WTC11 (cell line): Measurements from ENCODE around the gene GTF2F1.

Experiments
- ATF1 ChIP-seq: sonication (generic); formaldehyde crosslinking; IDR thresholded peaks from 2 replicates; pipeline ENCODE4 v1.8.1; 2023; ENCODE audit warnings: mild to moderate bottlenecking, moderate library complexity, missing genetic modification reagents
- IRF2 ChIP-seq: sonication (generic); formaldehyde crosslinking; IDR thresholded peaks from 2 replicates; pipeline ENCODE4 v1.8.0; 2022; ENCODE audit warnings: low read depth, missing genetic modification reagents, borderline replicate concordance
- TEAD4 ChIP-seq: sonication (generic); formaldehyde crosslinking; IDR thresholded peaks from 2 replicates; pipeline ENCODE4 v1.8.0; 2022; ENCODE audit warnings: mild to moderate bottlenecking, missing genetic modification reagents
- ZNF232 ChIP-seq: sonication (generic); formaldehyde crosslinking; IDR thresholded peaks from 2 replicates; pipeline ENCODE4 v1.8.0; 2022; ENCODE audit warnings: mild to moderate bottlenecking, missing genetic modification reagents
- TF ChIP-seq, protein P1 (sequence below): fragments of 200-600 bp; IDR thresholded peaks from 2 replicates; pipeline ENCODE4 v1.8.0; 2022; ENCODE audit warnings: antibody characterized with exemption

DNA sequence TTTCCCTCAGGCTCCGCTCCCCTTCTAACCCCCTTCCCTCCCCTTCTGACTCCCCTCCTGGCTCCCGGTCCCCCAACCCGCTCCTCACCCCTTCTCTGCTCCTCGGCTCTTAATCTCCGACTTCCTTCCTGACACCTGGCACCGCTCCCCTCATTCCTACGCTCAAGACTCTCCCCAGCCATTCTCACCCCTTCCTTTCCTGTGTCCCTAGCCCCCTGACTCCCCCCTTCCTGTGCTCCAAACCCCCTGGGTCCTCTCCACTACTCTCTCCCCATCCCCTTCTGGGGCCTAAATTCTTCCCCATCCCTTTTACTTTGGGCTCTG is 31.0 kb downstream of the GTF2F1 start:
- TF ChIP-seq TEAD4 (CRISPR knock-in tag) (no peak), ATF1 (no peak), IRF2 (CRISPR knock-in tag) (no peak), ZNF232 (no peak)
- TF ChIP-seq, protein P1, sequence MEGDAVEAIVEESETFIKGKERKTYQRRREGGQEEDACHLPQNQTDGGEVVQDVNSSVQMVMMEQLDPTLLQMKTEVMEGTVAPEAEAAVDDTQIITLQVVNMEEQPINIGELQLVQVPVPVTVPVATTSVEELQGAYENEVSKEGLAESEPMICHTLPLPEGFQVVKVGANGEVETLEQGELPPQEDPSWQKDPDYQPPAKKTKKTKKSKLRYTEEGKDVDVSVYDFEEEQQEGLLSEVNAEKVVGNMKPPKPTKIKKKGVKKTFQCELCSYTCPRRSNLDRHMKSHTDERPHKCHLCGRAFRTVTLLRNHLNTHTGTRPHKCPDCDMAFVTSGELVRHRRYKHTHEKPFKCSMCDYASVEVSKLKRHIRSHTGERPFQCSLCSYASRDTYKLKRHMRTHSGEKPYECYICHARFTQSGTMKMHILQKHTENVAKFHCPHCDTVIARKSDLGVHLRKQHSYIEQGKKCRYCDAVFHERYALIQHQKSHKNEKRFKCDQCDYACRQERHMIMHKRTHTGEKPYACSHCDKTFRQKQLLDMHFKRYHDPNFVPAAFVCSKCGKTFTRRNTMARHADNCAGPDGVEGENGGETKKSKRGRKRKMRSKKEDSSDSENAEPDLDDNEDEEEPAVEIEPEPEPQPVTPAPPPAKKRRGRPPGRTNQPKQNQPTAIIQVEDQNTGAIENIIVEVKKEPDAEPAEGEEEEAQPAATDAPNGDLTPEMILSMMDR: no peak
